Measurements from ENCODE around the gene CXXC1. TPM values are rescaled to one million over a fixed set of nuclear protein-coding genes. Genes with fewer than 3 reads are reported as not detected.

CXXC1 gene
- total and polyA plus RNA-seq, 2 of the 8 experiments (the other 6 are each of a cell fraction or from before 2014, with no cell fraction given): 73.3 to 136 TPM

DNA sequence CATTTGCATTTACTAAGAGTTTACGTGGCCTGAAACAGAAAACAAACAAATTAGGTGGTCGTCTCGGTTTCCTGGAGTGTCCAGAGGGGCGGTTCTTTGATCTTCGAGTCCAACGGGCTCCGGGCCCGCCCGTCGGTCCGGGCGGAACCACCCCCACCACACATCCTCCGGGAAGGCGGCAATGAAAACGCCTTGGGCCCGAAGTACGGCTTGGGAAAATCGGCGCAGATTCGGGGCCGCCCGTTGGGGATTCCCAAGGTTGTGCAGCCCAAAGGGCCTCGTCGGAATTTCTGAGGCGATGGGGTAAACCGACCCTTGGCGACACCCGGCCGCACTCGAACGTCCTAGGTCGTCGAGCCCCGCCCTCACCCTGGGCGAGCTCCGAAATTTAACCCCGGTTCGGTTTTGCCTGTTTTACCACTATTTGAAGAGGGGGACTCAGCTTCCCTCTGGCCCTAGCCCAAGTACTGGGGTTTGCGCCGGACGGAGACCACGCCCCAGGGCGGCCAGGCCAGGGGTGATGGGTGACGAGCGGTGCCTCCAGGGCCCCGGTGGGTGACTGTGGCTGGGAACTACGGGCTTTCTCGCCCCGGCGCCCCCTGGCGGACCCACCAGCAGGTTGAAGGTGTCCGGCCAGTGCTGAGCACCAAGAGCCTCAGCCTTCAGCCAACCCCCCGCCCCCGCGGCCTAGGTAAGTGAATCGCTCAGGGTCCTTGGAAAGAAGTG, 19.3 kb downstream of the CXXC1 start:
- Histone ChIP-seq H3K79me1 (ENCODE audit: low read depth, low read length) (no peaks in the 10 kb centered on the region), H2AFZ (ENCODE audit: low read length) (peak overlapping the region; percentile 40; the same call in 1 of the 2 replicates), H2BK5ac (ENCODE audit: low read depth, low read length) (no peak overlapping the region), H3K18ac (ENCODE audit: extremely low read depth, low read length) (no peak overlapping the region), H3K23ac (ENCODE audit: insufficient read length) (no peak overlapping the region), H3K9ac (replicated peaks in 1 of 4; ENCODE audit: extremely low read depth in 1 of 4, low read depth in 3 of 4, low read length in 3 of 4) (peak overlapping the region in 2 of 4 experiments; percentile 9 to 25; a peak in 1 of 7 replicates), H4K5ac (ENCODE audit: insufficient read length, low read depth, low read length) (no peak overlapping the region), H2BK12ac (ENCODE audit: low read depth, low read length) (no peak overlapping the region), H3K27me3 (replicated peaks in 1 of 4; ENCODE audit: control insufficient read depth in 3 of 4, extremely low read depth in 1 of 4, insufficient read depth in 3 of 4, low read length in 3 of 4) (no peaks in the 10 kb centered on the region; a peak in 1 of 7 replicates), H3K14ac (ENCODE audit: insufficient read length) (no peak overlapping the region), H3K36me3 (ENCODE audit: control insufficient read depth in 2 of 4, insufficient read depth in 4 of 4, low read length in 3 of 4) (peaks cover 8 to 30% (median 17%) of the 10 kb centered on the region in 4 experiments), H3K56ac (replicated peaks; ENCODE audit: insufficient read length, low read depth, low read length) (no peak overlapping the region), H3K9me3 (ENCODE audit: insufficient read depth in 2 of 2, low read depth in 1 of 2, low read length in 1 of 2) (no peaks in the 10 kb centered on the region), H4K91ac (replicated peaks; ENCODE audit: insufficient read length, low read length) (no peak overlapping the region), H3K79me2 (ENCODE audit: control insufficient read depth in 1 of 2, insufficient read depth in 2 of 2, low read length in 2 of 2) (no peaks in the 10 kb centered on the region), H4K20me1 (replicated peaks in 1 of 2; ENCODE audit: control insufficient read depth in 1 of 2, insufficient read depth in 2 of 2, low read length in 2 of 2) (peaks cover 0 to 2% of the 10 kb centered on the region in 2 experiments), H3K23me2 (ENCODE audit: low read depth, low read length) (no peaks in the 10 kb centered on the region; the same call in 1 of the 2 replicates), H3K4me1 (replicated peaks in 1 of 4; ENCODE audit: control insufficient read depth in 3 of 4, insufficient read depth in 4 of 4, low read length in 3 of 4) (peaks cover 0 to 7% (median 0%) of the 10 kb centered on the region in 4 experiments; a peak in 3 of 7 replicates), H3K27ac (ENCODE audit: low read depth, low read length) (no peak overlapping the region), H2BK15ac (ENCODE audit: low read length) (no peak overlapping the region), H2BK120ac (replicated peaks; ENCODE audit: low read depth, low read length) (no peak overlapping the region), H4K8ac (ENCODE audit: extremely low read depth, insufficient read depth, low read length) (no peak overlapping the region), H3K4me3 (ENCODE audit: extremely low read depth in 1 of 4, insufficient read depth in 2 of 4, low read depth in 3 of 4, low read length in 4 of 4) (peak overlapping the region; percentile 59 to 81 (median 68)), H2AK5ac (ENCODE audit: low read depth, low read length) (no peak overlapping the region), H3K4me2 (ENCODE audit: insufficient read depth in 1 of 2, low read depth in 2 of 2, low read length in 2 of 2) (peak overlapping the region; percentile 66 to 71), H3K4ac (replicated peaks; ENCODE audit: insufficient read length, low read depth, low read length) (no peak overlapping the region), H2BK20ac (ENCODE audit: low read length) (no peak overlapping the region)
- FAIRE-seq: no peak
- DNase-seq (ENCODE audit: low read depth in 1 of 2, low spot score in 2 of 2): peak; percentile 75 to 94
- ChIA-PET POLR2A (ENCODE audit: partially characterized antibody) (interaction anchor here (1.2 to 1.7 kb wide), 3 partner anchors 11 to 13 kb away, joined by 3 to 6 read pairs (median 4); partner anchors contain the start of gene MBD1), CTCF (ENCODE audit: partially characterized antibody) (interaction anchor here (0.7 to 2.8 kb wide), 15 partner anchors 9 to 134 kb away, joined by 3 to 17 read pairs (median 4); partner anchors contain the start of gene MBD1)
- 6% methylated on average over 56 of the region's 56 CpGs; no CpG with 5 or more reads in 1 of the 2 experiments for WGBS, 2 experiments (ENCODE audit: extremely low coverage in 1 of 2, insufficient coverage in 1 of 2, insufficient read length in 1 of 2, insufficient replicate concordance in 2 of 2, low coverage in 1 of 2, low lambda C conversion rate in 2 of 2, missing lambda C conversion rate in 1 of 2)
- no peak for TF ChIP-seq SUZ12 (IDR thresholded peaks at IDR 0.05; ENCODE audit: low read length)
- 0 out of 2 replicates have a peak, but pooled peaks have one; percentile 19 for TF ChIP-seq TCF12 (IDR thresholded peaks at IDR 0.05; ENCODE audit: low read depth, low read length)
- TF ChIP-seq, protein P1, sequence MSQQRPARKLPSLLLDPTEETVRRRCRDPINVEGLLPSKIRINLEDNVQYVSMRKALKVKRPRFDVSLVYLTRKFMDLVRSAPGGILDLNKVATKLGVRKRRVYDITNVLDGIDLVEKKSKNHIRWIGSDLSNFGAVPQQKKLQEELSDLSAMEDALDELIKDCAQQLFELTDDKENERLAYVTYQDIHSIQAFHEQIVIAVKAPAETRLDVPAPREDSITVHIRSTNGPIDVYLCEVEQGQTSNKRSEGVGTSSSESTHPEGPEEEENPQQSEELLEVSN (IDR thresholded peaks at IDR 0.05): no peak
- TF ChIP-seq EGR1 (IDR thresholded peaks at IDR 0.05; ENCODE audit: borderline replicate concordance, low read depth, low read length): peak; percentile 80; the same call in 1 of the 2 replicates
- TF ChIP-seq RAD21 (IDR thresholded peaks at IDR 0.05 in 1 of 2, conservative IDR thresholded peaks at IDR 0.05 in 1 of 2; ENCODE audit: low read depth in 2 of 2, low read length in 2 of 2): peak; percentile 54 to 73
- TF ChIP-seq TBP (IDR thresholded peaks at IDR 0.05; ENCODE audit: low read depth, low read length): 0 out of 2 replicates have a peak, but pooled peaks have one; percentile 45
- TF ChIP-seq SAP30 (IDR thresholded peaks at IDR 0.05; ENCODE audit: insufficient read depth, insufficient replicate concordance, low read length): no peak
- TF ChIP-seq NRF1 (IDR thresholded peaks at IDR 0.05; ENCODE audit: low read depth, low read length): no peak
- peak; percentile 46; the same call in 1 of the 2 replicates for TF ChIP-seq CREB1 (IDR thresholded peaks at IDR 0.05)
- no peak for TF ChIP-seq EP300 (IDR thresholded peaks at IDR 0.05; ENCODE audit: borderline replicate concordance in 1 of 2, low read depth in 2 of 2, low read length in 2 of 2)

Measured in H1 (cell line).